IMR-90 (cell line): Measurements from ENCODE around the gene SYT3. TPM values are rescaled to one million over a fixed set of nuclear protein-coding genes. Genes with fewer than 3 reads are reported as not detected.

Experiments
- ATAC-seq: fragments of 200-7000 bp; cut with Tn5 transposase; 2 replicates; pipeline ENCODE4 v1.9.1; 2020; ENCODE audit warnings: low read depth, mild to moderate bottlenecking, moderate library complexity
- BruUV-seq: library from RNA; stranded (reverse); fragments of 400-500 nt; replicated peaks from 2 replicates; lab custom pipeline; 2021; lab: Mats Ljungman, UMichigan
- CTCF ChIA-PET: fragments of 300-600 bp; formaldehyde crosslinking; extraction: SDS; loops from one replicate; lab custom pipeline; 2021; ENCODE audit warnings: antibody characterized with exemption; lab: Yijun Ruan, JAX
- POLR2A ChIA-PET: fragments of 300-600 bp; sonication (Branson Sonifier 250); formaldehyde crosslinking; loops from one replicate; lab custom pipeline; 2022; ENCODE audit warnings: antibody characterized with exemption; ENCODE audit not compliant: unreplicated experiment; lab: Charles Lee
- DNase-seq: peaks from one replicate; pipeline ENCODE4 v3.0.0; 2013
- H2AFZ ChIP-seq: replicated peaks from 2 replicates; pipeline ENCODE3; 2013; ENCODE audit warnings: low read length, mild to moderate bottlenecking; ENCODE audit not compliant: poor library complexity
- H2AK5ac ChIP-seq: 2 replicates; pipeline ENCODE4 v1.6.1; 2013; ENCODE audit warnings: low read depth, low read length, inconsistent platforms
- H2AK9ac ChIP-seq: replicated peaks from 2 replicates; pipeline ENCODE3; 2013; ENCODE audit warnings: mild to moderate bottlenecking, low read depth, low read length, moderate library complexity; ENCODE audit not compliant: poor library complexity
- H2BK120ac ChIP-seq: 2 replicates; pipeline ENCODE4 v1.6.1; 2013; ENCODE audit warnings: low read depth, low read length, inconsistent platforms
- H2BK15ac ChIP-seq: 3 replicates; pipeline ENCODE4 v1.6.1; 2013; ENCODE audit warnings: low read depth, low read length, inconsistent platforms
- H2BK20ac ChIP-seq: 2 replicates; pipeline ENCODE4 v1.6.1; 2013; ENCODE audit warnings: low read depth, mild to moderate bottlenecking, inconsistent platforms, low read length, moderate library complexity
- H2BK5ac ChIP-seq: 2 replicates; pipeline ENCODE4 v1.6.1; 2013; ENCODE audit warnings: mild to moderate bottlenecking, low read depth, low read length, inconsistent platforms; ENCODE audit not compliant: poor library complexity, severe bottlenecking
- H3K14ac ChIP-seq: replicated peaks from 2 replicates; pipeline ENCODE4 v1.6.1; 2013; ENCODE audit warnings: low read depth, low read length, inconsistent platforms
- H3K18ac ChIP-seq: 2 replicates; pipeline ENCODE4 v1.6.1; 2013; ENCODE audit warnings: low read depth, low read length, control low read depth
- H3K23ac ChIP-seq: 2 replicates; pipeline ENCODE4 v1.6.1; 2013; ENCODE audit warnings: low read depth, low read length, inconsistent platforms
- H3K27ac ChIP-seq: 2 replicates; pipeline ENCODE4 v1.5.1; 2013; ENCODE audit warnings: mild to moderate bottlenecking, control low read depth, low read length; ENCODE audit not compliant: insufficient read depth
- H3K27me3 ChIP-seq: 2 replicates; pipeline ENCODE4 v1.6.1; 2013; ENCODE audit warnings: low read length; ENCODE audit not compliant: control insufficient read depth, insufficient read depth
- H3K36me3 ChIP-seq: 2 replicates; pipeline ENCODE4 v1.6.1; 2013; ENCODE audit warnings: low read length, mixed read lengths; ENCODE audit not compliant: control insufficient read depth, insufficient read depth
- H3K4ac ChIP-seq: 2 replicates; pipeline ENCODE4 v1.6.1; 2013; ENCODE audit warnings: low read depth, low read length, inconsistent platforms
- H3K4me1 ChIP-seq: 2 replicates; pipeline ENCODE4 v1.6.1; 2013; ENCODE audit warnings: low read length, mixed read lengths; ENCODE audit not compliant: control insufficient read depth, insufficient read depth
- H3K4me2 ChIP-seq: 2 replicates; pipeline ENCODE4 v1.6.1; 2013; ENCODE audit warnings: low read depth, mild to moderate bottlenecking, control low read depth, low read length, moderate library complexity
- H3K4me3 ChIP-seq: 2 replicates; pipeline ENCODE4 v1.5.1; 2013; ENCODE audit warnings: low read depth, mild to moderate bottlenecking, control low read depth, low read length, moderate library complexity; ENCODE audit not compliant: insufficient read depth
- H3K56ac ChIP-seq: 2 replicates; pipeline ENCODE4 v1.6.1; 2013; ENCODE audit warnings: low read length, inconsistent platforms; ENCODE audit not compliant: insufficient read depth; ENCODE audit errors: extremely low read depth
- H3K79me1 ChIP-seq, 2 experiments: 2 replicates each; pipeline ENCODE4 v1.6.1; 2013; ENCODE audit warnings: low read length in 2 of 2, inconsistent platforms in 1 of 2, low read depth in 1 of 2
- H3K9ac ChIP-seq: 2 replicates; pipeline ENCODE4 v1.6.1; 2013; ENCODE audit warnings: low read depth, low read length, control low read depth
- H3K9me1 ChIP-seq: 2 replicates; pipeline ENCODE4 v1.6.1; 2013; ENCODE audit warnings: low read length, inconsistent platforms; ENCODE audit not compliant: insufficient read depth
- H3K9me3 ChIP-seq: 2 replicates; pipeline ENCODE4 v1.6.1; 2013; ENCODE audit warnings: low read length; ENCODE audit not compliant: control insufficient read depth, insufficient read depth
- H4K20me1 ChIP-seq: 2 replicates; pipeline ENCODE4 v1.6.1; 2013; ENCODE audit warnings: low read length, inconsistent platforms; ENCODE audit not compliant: insufficient read depth
- H4K5ac ChIP-seq: 2 replicates; pipeline ENCODE4 v1.6.1; 2013; ENCODE audit warnings: mild to moderate bottlenecking, low read depth, low read length, control low read depth
- H4K8ac ChIP-seq, 2 experiments: 2 replicates each; pipeline ENCODE4 v1.6.1; 2013; ENCODE audit warnings: low read depth in 2 of 2, low read length in 2 of 2, control low read depth in 1 of 2, inconsistent platforms in 1 of 2
- H4K91ac ChIP-seq: 2 replicates; pipeline ENCODE4 v1.6.1; 2013; ENCODE audit warnings: low read depth, low read length, inconsistent platforms; ENCODE audit not compliant: insufficient read depth
- BHLHE40 ChIP-seq: fragments of 150-350 bp; IDR thresholded peaks from 2 replicates; pipeline ENCODE4 v1.6.1; 2016; ENCODE audit warnings: mild to moderate bottlenecking, low read depth, low read length
- CHD1 ChIP-seq: IDR thresholded peaks from 2 replicates; pipeline ENCODE4 v1.6.1; 2012; ENCODE audit warnings: low read depth, low read length, improper control_type of control experiment
- CTCF ChIP-seq: conservative IDR thresholded peaks from 2 replicates; pipeline ENCODE4 v1.5.1; 2012; ENCODE audit warnings: mild to moderate bottlenecking, low read depth, low read length, improper control_type of control experiment
- ELK1 ChIP-seq: fragments of 150-350 bp; IDR thresholded peaks from 2 replicates; pipeline ENCODE4 v1.6.1; 2016; ENCODE audit warnings: low read depth, mild to moderate bottlenecking, low read length, moderate library complexity, borderline replicate concordance
- FOS ChIP-seq: fragments of 150-350 bp; IDR thresholded peaks from 2 replicates; pipeline ENCODE4 v1.6.1; 2016; ENCODE audit warnings: low read depth, low read length
- POLR2A ChIP-seq: IDR thresholded peaks from 2 replicates; pipeline ENCODE4 v1.6.1; 2012; ENCODE audit warnings: mild to moderate bottlenecking, low read depth, low read length
- RAD21 ChIP-seq: IDR thresholded peaks from 2 replicates; pipeline ENCODE4 v1.6.1; 2012; ENCODE audit warnings: low read length, improper control_type of control experiment
- RFX5 ChIP-seq: IDR thresholded peaks from 2 replicates; pipeline ENCODE4 v1.8.0; 2012; ENCODE audit warnings: low read depth, mild to moderate bottlenecking, low read length, moderate library complexity
- USF2 ChIP-seq: fragments of 150-350 bp; IDR thresholded peaks from 2 replicates; pipeline ENCODE4 v1.6.1; 2017; ENCODE audit warnings: mild to moderate bottlenecking, antibody characterized with exemption, low read length, low read depth
- WGBS, 2 experiments: methylation state at CpG; one replicate each; pipeline versions ENCODE4 v1.1.5 to v1.1.7; 2013; ENCODE audit warnings: missing lambda C conversion rate in 2 of 2; ENCODE audit not compliant: insufficient read length in 1 of 2; ENCODE audit errors: extremely low coverage in 2 of 2; 5-methylcytosine and 5-hydroxymethylcytosine counted together
- dilution Hi-C: fragments of 300-500 bp; cut with HindIII; formaldehyde crosslinking; loops from one replicate; pipeline ENCODE4 v1.14.3; 2018; ENCODE audit warnings: low sequenced_read_pairs; ENCODE audit not compliant: unreplicated experiment
- in situ Hi-C: fragments of 300-500 bp; cut with MboI; formaldehyde crosslinking; loops from 3 replicates; pipeline ENCODE4 v1.14.3; 2019; ENCODE audit warnings: low sequenced_read_pairs, inconsistent platforms, mixed read lengths
- intact Hi-C: fragments of 100-400 bp; cut with micrococcal nuclease; formaldehyde crosslinking; loops from 2 replicates; pipeline ENCODE4 v1.10.0; 2022
- polyA plus RNA-seq, 3 experiments: library from polyadenylated mRNA; depleted of rRNA; stranded (reverse); fragments of >200 nt; gene quantifications; 2 replicates each; pipeline ENCODE4 v1.2.3, GENCODE V29; 2012; ENCODE audit warnings: low replicate concordance in 1 of 3
- total RNA-seq: library from RNA; depleted of rRNA; stranded (reverse); fragments of >200 nt; gene quantifications from 2 replicates; pipeline ENCODE4 v1.2.3, GENCODE V29; 2012

Gene SYT3
- total and polyA plus RNA-seq, 2 of the 4 experiments (the other 2 are of a cell fraction): 0.05 TPM; not detected in 1

DNA sequence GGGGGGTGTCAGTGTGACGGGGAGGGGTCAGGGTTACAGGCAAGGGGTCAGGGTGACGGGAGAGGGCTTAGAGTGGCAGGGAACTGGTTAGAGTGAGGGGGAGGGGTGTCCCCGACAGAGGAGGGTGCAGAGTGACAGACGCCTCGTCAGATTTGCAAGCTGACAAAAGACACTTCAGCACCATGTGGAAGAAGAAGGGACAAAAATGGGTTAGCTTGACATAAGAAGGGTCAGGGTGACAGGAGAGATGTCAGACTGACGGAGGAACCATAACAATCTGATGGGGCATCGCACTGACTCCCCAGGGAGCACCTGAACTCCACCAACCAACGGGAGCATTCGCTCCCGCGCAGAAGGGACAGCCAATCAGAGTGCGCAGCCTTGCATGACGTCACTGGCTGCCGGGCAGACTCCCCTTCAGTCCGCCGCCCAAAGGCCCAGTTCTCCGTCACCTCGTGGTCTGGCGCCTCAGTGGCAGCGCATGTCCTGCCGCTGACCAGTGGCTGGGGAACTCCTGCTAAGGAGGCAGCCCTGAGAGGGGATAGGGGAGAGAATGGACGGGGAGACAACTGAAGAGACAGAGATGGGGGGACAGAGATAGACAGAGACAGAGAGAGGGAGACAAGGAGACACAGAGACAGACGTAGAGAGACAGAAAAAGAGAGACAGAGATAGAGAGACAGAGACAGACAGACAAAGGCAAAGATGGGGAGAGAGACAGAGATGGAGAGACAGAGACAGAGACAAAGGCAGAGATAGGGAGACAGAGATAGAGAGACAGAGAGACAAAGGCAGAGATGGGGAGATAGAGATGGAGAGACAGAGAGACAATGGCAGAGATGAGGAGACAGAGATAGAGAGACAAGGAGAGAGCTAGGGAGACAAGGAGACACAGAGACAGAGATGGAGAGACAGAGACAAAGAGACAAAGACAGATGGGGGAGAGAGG, 39.8 kb upstream of the SYT3 start:
- no peak overlapping the region for H2BK120ac ChIP-seq
- in situ Hi-C loops (no loop called here), intact Hi-C loops (no loop called here), dilution Hi-C loops (no loop called here)
- no peak overlapping the region for H2BK15ac ChIP-seq
- no peak overlapping the region for H2BK20ac ChIP-seq
- H4K91ac ChIP-seq: no peak overlapping the region
- H3K4me3 ChIP-seq: no peak overlapping the region
- no peak overlapping the region for H2AK5ac ChIP-seq
- H2AK9ac ChIP-seq: peak overlapping the region; percentile 56
- ChIA-PET POLR2A (no interaction called here), CTCF (no interaction called here)
- ATAC-seq (peak; percentile 99), DNase-seq (peak; percentile 66)
- TF ChIP-seq RFX5 (peak; percentile 100), RAD21 (no peak), CHD1 (no peak), CTCF (no peak), FOS (peak; percentile 42; the same call in 1 of the 2 replicates), USF2 (peak; percentile 43), ELK1 (no peak), BHLHE40 (peak; percentile 48; the same call in 1 of the 2 replicates), POLR2A (no peak)
- H2AFZ ChIP-seq: peak overlapping the region; percentile 18
- no peaks in the 10 kb centered on the region for H3K36me3 ChIP-seq
- WGBS, 2 experiments: 15% methylated on average over 16 of the region's 23 CpGs; no CpG with 5 or more reads in 1 of the 2 experiments
- no peak overlapping the region for H3K27ac ChIP-seq
- no peak overlapping the region for H3K9ac ChIP-seq
- no peak overlapping the region for H3K18ac ChIP-seq
- no peak overlapping the region for H3K14ac ChIP-seq
- H3K27me3 ChIP-seq: no peaks in the 10 kb centered on the region
- no peak overlapping the region for H3K4me2 ChIP-seq
- H3K23ac ChIP-seq: no peak overlapping the region
- no peaks in the 10 kb centered on the region for H3K9me1 ChIP-seq
- no peaks in the 10 kb centered on the region for H3K4me1 ChIP-seq
- H2BK5ac ChIP-seq: no peak overlapping the region
- no peaks in the 10 kb centered on the region for H3K79me1 ChIP-seq
- H3K4ac ChIP-seq: no peak overlapping the region
- no peak overlapping the region for H3K56ac ChIP-seq
- no peaks in the 10 kb centered on the region for H3K9me3 ChIP-seq
- BruUV-seq: no TSS peak
- no peaks in the 10 kb centered on the region for H4K20me1 ChIP-seq
- H4K5ac ChIP-seq: no peak overlapping the region
- no peak overlapping the region for H4K8ac ChIP-seq
